GM19023 (cell line): ENCODE data around the gene PTPRC.

Source experiments
- ATAC-seq: cut with Tn5 transposase; IDR thresholded peaks from one replicate; pipeline ENCODE4 v1.9.1; 2021; ENCODE audit warnings: mild to moderate bottlenecking, moderate library complexity; ENCODE audit not compliant: unreplicated experiment

The PTPRC gene

GRCh38 chr1:198672124-198672523, 33.3 kb downstream of the PTPRC start:
- ATAC-seq = no peak

DNA sequence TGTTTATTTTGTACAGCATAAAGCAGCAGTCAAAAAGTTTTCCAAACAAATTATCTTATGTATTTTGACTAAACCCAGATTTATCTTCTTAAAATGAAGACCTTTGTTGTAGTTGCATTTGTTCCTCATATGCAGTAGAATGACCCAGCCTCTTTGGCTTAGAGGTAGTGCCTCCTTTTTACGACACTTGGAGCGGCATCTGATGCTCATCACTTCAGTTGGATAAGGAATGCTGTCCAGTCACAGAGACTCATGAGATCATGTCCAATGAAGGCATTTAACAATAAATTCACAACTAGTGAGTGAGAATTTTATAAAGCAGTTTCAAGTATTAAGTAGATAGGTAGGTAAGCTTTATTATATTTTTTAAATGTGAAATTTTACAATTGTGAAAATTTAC, 35.2 kb downstream of the PTPRC start:
- ATAC-seq = no peak

DNA sequence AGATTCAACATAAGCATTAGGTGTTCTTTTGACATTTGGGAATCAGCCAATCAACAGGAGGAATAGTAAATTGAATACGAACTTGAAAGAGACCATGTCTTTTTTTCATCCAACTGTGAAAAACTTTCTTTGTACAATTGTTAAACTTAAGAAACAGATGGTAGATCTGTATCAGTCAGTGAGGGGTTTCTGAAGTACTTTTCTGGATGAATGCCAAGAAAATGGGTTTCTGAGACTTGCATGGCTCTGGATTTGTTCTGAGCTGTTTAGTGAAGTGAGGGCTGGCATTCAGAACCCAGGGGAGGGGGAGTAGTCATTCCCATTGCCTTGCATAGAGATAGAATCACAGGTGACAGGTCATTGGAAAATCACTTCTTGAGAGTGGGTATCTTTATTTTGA, 37.4 kb downstream of the PTPRC start:
- ATAC-seq = no peak

GRCh38 chr1:198677027-198677426, 38.2 kb downstream of the PTPRC start:
- ATAC-seq = no peak

GRCh38 chr1:198677871-198678270, 39.0 kb downstream of the PTPRC start:
- no peak for ATAC-seq

- ATAC-seq = no peak
These were observed 39.5 kb downstream of the PTPRC start for GRCh38 chr1:198678301-198678836.

DNA sequence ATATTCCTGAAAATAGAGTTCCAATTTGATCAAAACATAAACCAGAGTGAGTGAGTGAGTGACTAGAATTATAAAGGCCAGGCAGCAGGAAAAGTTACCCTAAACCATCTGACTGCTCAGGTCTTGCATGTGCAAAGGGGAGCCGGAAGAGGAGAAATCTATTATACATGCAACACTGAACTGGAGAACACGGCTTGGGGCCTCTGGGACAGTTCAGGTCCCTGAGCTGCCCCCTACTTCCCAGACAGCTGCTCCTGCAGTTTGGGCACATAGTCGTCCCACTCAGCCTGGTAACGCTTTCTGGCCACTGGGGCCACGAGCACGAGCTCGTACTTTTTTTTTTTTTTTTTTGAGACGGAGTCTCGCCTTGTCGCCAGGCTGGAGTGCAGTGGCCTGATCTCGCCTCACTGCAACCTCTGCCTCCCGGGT, 40.1 kb downstream of the PTPRC start:
- no peak for ATAC-seq

GRCh38 chr1:198679535-198680173, 40.8 kb downstream of the PTPRC start:
- ATAC-seq = no peak

GRCh38 chr1:198680174-198680875, 41.5 kb downstream of the PTPRC start:
- no peak for ATAC-seq

GRCh38 chr1:198681252-198681651, 42.4 kb downstream of the PTPRC start:
- no peak for ATAC-seq

- ATAC-seq = peak; percentile 97
These were observed 43.3 kb downstream of the PTPRC start for GRCh38 chr1:198681831-198682759.

GRCh38 chr1:198682850-198683249, 44.0 kb downstream of the PTPRC start:
- ATAC-seq = no peak

GRCh38 chr1:198683449-198683848, 44.6 kb downstream of the PTPRC start:
- ATAC-seq = no peak

DNA sequence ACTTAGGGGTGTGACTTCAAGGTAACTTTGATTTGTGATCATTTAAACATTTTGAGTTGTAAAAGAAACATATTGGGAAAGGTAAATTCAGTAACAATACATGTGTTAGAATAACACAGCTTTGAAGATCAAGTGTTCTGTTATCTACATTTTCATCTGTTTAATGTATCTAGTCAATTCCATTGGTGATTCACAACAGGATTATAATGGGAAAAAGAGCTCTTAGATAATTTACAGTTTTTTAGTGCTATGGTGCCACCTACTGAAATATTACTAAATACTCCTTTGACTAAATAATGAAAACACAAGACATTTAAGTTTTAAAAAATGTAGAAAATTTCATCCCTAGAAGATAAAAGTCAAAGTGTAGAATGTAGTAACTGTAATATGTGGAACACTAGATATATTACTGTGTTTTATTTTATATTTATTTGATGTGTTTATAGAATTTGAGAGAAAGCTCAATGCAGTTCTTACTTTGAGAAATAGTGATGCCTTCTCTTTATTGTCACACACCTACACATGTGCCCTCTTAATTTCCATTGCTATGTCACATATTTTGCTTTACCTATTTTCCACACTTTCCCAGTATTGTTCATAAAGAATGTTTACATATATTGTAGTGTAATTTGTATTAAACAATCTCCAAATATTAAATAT, 47.4 kb downstream of the PTPRC start:
- ATAC-seq = no peak

DNA sequence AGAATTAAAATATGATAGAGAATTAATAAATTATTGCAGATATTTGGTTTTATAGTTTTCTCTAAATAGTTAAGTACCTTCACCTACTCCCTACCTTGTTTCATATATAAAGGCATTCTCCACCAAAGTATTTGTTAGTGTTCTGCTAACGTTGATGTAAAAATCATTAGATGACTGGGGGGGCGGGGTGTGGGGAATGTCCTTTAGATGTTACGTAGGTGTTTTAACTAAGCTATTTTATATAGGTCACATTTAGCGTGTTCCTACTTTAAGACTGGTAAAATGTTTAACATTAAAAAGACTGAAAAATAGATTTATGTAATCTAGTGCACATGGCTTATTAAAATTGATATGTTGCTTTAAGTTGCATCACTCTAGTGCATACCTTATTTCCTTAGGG, 48.6 kb downstream of the PTPRC start:
- no peak for ATAC-seq

DNA sequence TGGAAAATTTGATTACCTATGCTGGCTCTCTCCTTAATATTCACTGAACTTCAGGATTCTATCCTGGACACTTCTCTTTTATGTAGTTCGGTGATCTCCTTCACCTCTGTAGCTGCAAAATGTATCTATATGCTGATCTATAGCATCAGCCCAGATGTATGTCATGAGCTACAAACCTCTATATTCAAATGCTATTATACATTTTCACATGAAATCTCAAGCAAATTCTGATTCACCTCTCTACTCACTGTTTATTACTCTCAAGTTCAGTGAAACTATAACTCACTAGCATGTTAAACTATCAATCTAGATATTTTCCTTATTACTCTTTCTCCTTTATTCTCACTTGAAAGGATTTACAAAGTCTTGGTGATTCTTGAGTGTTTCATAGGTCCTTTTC, 52.2 kb downstream of the PTPRC start:
- no peak for ATAC-seq

- ATAC-seq = no peak
These were observed 54.5 kb downstream of the PTPRC start for GRCh38 chr1:198693321-198693720.

DNA sequence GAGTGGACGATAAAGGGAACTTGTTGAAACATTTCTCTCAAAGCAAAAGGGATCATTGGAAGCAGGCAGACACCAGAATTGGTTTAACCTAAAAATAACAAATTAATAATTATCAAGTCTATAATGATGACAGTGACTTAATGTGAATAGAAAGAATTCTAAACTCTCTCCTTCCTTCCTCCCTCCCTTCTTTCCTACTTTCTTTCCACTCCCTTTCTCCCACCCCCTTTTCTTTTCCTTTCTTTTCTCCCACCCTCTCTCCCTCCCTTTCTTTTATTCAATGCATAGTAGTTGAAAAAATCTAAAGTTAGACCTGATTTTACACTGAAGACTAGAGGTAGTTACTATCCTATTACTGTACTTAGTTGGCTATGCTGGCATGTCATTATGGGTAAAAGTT, 55.7 kb downstream of the PTPRC start:
- no peak for ATAC-seq

- no peak for ATAC-seq
These were observed 57.4 kb downstream of the PTPRC start for GRCh38 chr1:198696211-198696610.

DNA sequence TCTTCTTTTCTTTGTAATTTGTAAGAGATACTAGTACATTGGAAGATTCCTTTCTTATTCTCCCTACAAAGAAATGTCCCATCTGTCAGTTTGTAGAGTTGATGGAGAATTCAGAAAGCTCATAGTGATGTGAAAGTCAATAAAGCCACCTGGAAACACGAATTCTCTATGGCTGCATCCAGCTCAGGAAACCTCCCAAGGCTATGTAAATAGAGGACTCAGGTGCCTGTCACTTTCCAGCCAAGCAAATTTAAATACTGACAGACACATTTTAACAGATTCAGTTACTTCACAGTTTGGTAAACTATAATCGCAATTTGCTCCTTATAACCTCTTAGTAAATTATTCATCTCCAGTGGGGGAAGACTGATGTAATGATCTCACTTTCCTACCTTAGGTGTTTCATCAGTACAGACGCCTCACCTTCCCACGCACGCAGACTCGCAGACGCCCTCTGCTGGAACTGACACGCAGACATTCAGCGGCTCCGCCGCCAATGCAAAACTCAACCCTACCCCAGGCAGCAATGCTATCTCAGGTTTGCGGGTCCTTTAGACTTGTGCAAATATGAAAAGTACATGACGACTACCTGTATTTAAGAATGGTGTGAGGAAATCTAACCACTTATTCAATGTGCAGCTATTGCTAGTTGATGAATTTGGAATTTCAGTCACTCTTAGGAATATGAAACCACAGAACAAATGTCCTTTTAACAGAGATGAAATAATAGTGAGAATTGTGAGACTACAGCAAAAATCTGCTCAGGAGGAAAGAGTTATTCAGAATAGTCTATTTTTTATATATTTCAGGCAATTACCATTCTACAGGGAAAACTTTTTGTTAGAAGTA, 60.6 kb downstream of the PTPRC start:
- ATAC-seq = no peak
